ENCODE data around the gene GLTP.
"Not testable (repeated sequence)": the region's sequence is repeated elsewhere in the genome, so short reads cannot be mapped to it uniquely, and the experiment has no call there.

- not testable (repeated sequence) for TF ChIP-seq CTCF, POLR2A (IDR thresholded peaks at IDR 0.05)
Observed at GRCh38 chr12:109891731-109892130, 11.4 kb upstream of the GLTP start.
